ENCODE measurements around the gene TMEM8B.

DNA sequence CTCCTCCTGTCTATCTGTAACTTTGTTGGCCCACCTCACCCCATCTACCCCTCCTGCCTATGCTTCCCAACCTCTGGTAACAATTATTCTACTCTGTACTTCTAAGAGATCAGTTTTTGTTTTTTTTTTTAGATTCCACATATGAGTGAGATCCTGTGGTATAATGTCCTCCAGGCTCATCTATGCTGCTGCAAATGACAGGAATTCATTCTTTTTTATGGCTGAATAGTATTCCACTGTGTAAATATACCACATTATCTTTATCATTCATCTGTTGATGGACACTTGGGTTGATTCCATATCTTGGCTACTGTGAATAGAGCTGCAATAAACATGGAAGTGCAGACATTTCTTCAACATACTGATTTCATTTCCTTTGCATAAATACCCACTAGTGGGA, 45.6 kb upstream of the TMEM8B start:
- TF ChIP-seq, protein P1, sequence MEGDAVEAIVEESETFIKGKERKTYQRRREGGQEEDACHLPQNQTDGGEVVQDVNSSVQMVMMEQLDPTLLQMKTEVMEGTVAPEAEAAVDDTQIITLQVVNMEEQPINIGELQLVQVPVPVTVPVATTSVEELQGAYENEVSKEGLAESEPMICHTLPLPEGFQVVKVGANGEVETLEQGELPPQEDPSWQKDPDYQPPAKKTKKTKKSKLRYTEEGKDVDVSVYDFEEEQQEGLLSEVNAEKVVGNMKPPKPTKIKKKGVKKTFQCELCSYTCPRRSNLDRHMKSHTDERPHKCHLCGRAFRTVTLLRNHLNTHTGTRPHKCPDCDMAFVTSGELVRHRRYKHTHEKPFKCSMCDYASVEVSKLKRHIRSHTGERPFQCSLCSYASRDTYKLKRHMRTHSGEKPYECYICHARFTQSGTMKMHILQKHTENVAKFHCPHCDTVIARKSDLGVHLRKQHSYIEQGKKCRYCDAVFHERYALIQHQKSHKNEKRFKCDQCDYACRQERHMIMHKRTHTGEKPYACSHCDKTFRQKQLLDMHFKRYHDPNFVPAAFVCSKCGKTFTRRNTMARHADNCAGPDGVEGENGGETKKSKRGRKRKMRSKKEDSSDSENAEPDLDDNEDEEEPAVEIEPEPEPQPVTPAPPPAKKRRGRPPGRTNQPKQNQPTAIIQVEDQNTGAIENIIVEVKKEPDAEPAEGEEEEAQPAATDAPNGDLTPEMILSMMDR (IDR thresholded peaks at IDR 0.05; ENCODE audit: low read depth, low read length), result no peak
- TF ChIP-seq, protein P2, sequence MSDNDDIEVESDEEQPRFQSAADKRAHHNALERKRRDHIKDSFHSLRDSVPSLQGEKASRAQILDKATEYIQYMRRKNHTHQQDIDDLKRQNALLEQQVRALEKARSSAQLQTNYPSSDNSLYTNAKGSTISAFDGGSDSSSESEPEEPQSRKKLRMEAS (IDR thresholded peaks at IDR 0.05; ENCODE audit: low read depth, low read length), result no peak
- TF ChIP-seq POLR2A (IDR thresholded peaks at IDR 0.05; ENCODE audit: extremely low read depth, insufficient read length), result no peak
